K562 (cell line): ENCODE results near the gene ZC3H7B. TPM values are rescaled to one million over a fixed set of nuclear protein-coding genes. Genes with fewer than 3 reads are reported as not detected.

Source experiments
- C11orf30 ChIP-seq: fragments of 450-650 bp; IDR thresholded peaks from 2 replicates; pipeline ENCODE4 v1.6.1; 2016; ENCODE audit warnings: low read depth, mild to moderate bottlenecking
- ELF1 ChIP-seq: fragments of 200-800 bp; sonication (Bioruptor generic); IDR thresholded peaks from 2 replicates; pipeline ENCODE4 v1.6.1; 2016; ENCODE audit warnings: missing genetic modification characterization, missing compliant biosample characterization
- FOXJ2 ChIP-seq: fragments of 200-800 bp; sonication (Bioruptor generic); IDR thresholded peaks from 2 replicates; pipeline ENCODE4 v1.6.1; 2016; ENCODE audit warnings: missing genetic modification characterization, missing compliant biosample characterization
- JUN ChIP-seq, 2 experiments: sonication (generic) in 1 of 2; formaldehyde crosslinking in 1 of 2; IDR thresholded peaks; 2 replicates each; pipeline versions ENCODE4 v1.6.1 to v1.8.0; 2012 to 2022; ENCODE audit warnings: borderline replicate concordance in 2 of 2, mild to moderate bottlenecking in 2 of 2, improper control_type of control experiment in 1 of 2, low read depth in 1 of 2, low read length in 1 of 2, missing genetic modification reagents in 1 of 2
- POLR2G ChIP-seq: fragments of 200-400 bp; formaldehyde crosslinking; IDR thresholded peaks from 2 replicates; pipeline ENCODE4 v1.6.1; 2017; ENCODE audit warnings: low read depth, mild to moderate bottlenecking, antibody characterized with exemption, low read length, moderate library complexity
- STAG1 ChIP-seq: sonication (generic); formaldehyde crosslinking; IDR thresholded peaks from 2 replicates; pipeline ENCODE4 v1.5.0; 2020; ENCODE audit warnings: missing genetic modification reagents, borderline replicate concordance
- ZNF175 ChIP-seq: fragments of 200-800 bp; sonication (Bioruptor generic); IDR thresholded peaks from 2 replicates; pipeline ENCODE4 v1.6.1; 2016; ENCODE audit warnings: low read depth, mild to moderate bottlenecking, missing genetic modification characterization, missing compliant biosample characterization
- ZNF24 ChIP-seq: fragments of 450-650 bp; IDR thresholded peaks from 2 replicates; pipeline ENCODE4 v1.6.1; 2016
- polyA plus RNA-seq, 8 experiments: library from polyadenylated mRNA; depleted of rRNA in 4 of 8; stranded (reverse) in 5 of 8; unstranded in 3 of 8; fragments of >200 nt; fragmentation: Nextera tagmentation in 2 of 8; fragmentation: Illumina TruSeq in 1 of 8; extraction: Ambion mirVana in 2 of 8; extraction: Trizol in 1 of 8; gene quantifications; 2 replicates each; pipeline versions ENCODE4 v1.2.1 to v1.2.3, GENCODE V29; 2011 to 2014; ENCODE audit warnings: inconsistent platforms in 1 of 8, missing spikeins in 1 of 8
- total RNA-seq, 7 experiments: library from RNA; depleted of rRNA in 6 of 7; stranded (reverse); fragments of >200 nt in 6 of 7; fragmentation: Illumina TruSeq in 2 of 7; extraction: Trizol in 2 of 7; gene quantifications; 2 replicates each; pipeline versions ENCODE4 v1.2.1 to v1.2.3, GENCODE V29; 2011 to 2021; ENCODE audit warnings: low replicate concordance in 1 of 7
- TF ChIP-seq, protein P1 (sequence below): sonication (generic); formaldehyde crosslinking; IDR thresholded peaks from 2 replicates; pipeline ENCODE4 v1.8.0; 2022; ENCODE audit warnings: mild to moderate bottlenecking, missing genetic modification reagents
- TF ChIP-seq, protein P2 (sequence below): sonication (generic); formaldehyde crosslinking; IDR thresholded peaks from 2 replicates; pipeline ENCODE4 v1.8.0; 2022; ENCODE audit warnings: mild to moderate bottlenecking, missing genetic modification reagents, borderline replicate concordance
- TF ChIP-seq, protein P3 (sequence below), 3 experiments: IDR thresholded peaks in 2 of 3; conservative IDR thresholded peaks in 1 of 3; 2 replicates each; pipeline ENCODE4 v1.5.1; 2011 to 2012; ENCODE audit warnings: low read length in 3 of 3, mild to moderate bottlenecking in 3 of 3, control low read depth in 2 of 3, improper control_type of control experiment in 1 of 3, inconsistent platforms in 1 of 3, low read depth in 1 of 3, mixed read lengths in 1 of 3, moderate library complexity in 1 of 3; ENCODE audit not compliant: insufficient read depth in 2 of 3
- TF ChIP-seq, protein P4 (sequence below): fragments of 450-650 bp; IDR thresholded peaks from 2 replicates; pipeline ENCODE4 v1.6.1; 2018; ENCODE audit not compliant: partially characterized antibody

Gene ZC3H7B
- total and polyA plus RNA-seq, 9 of the 15 experiments (the other 6 are each of a cell fraction or from before 2014, with no cell fraction given) = 0.07 to 49.8 (median 26.8) TPM

DNA sequence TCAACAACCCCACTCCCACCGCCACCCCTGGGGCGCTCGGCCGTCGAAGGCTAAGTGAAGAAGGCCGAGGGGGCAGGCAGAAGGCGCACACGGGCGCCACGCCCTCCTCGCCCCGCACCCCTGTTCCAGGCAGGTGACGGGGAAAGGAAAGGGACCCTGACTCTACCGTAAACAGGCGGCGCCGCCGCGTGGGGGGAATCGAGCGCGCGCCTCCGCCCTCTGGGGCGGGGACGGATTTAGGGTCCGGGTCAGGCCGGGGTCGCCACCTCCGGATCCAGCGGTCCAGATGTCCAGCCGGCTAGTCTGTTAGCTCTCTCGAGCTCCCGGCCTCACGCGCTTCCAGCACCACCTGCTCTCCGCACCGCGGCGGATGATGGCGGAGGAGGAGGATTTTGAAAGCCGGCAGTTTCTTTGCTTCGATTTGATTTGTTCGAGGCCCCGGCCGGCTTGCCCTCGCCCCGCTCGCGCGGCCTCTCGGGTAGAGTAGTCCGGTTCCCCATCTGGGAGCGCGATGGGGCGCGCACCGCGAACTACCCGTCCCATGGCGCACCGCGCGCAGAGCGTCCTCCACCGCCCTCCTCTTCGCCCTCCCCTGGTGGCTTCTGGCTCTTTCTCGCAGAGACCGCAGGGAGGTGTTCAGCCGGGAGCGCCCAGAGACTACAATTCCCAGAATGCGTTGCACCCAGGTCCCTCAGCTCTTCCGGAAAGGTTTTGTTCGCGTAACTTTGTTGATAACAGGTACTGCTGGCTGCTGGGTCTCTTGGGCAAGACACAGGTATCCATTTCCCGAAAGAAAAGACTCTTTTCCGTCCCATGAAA is 15.3 kb upstream of the ZC3H7B start, which contains the start of gene RANGAP1 (continued):
- TF ChIP-seq POLR2G (peak; percentile 97), STAG1 (CRISPR knock-in tag) (no peak), ZNF24 (no peak), JUN (IDR thresholded peaks at IDR 0.05; ENCODE audit: borderline replicate concordance, low read depth, low read length) (no peak; the same call in 1 of the 2 replicates), JUN (CRISPR knock-in tag; IDR thresholded peaks at IDR 0.05; ENCODE audit: borderline replicate concordance) (no peak), FOXJ2 (tag) (peak; percentile 75), ZNF175 (CRISPR knock-in tag) (peak; percentile 32; the same call in 1 of the 2 replicates), C11orf30 (peak; percentile 65), ELF1 (tag) (peak; percentile 93)
- TF ChIP-seq, protein P1, sequence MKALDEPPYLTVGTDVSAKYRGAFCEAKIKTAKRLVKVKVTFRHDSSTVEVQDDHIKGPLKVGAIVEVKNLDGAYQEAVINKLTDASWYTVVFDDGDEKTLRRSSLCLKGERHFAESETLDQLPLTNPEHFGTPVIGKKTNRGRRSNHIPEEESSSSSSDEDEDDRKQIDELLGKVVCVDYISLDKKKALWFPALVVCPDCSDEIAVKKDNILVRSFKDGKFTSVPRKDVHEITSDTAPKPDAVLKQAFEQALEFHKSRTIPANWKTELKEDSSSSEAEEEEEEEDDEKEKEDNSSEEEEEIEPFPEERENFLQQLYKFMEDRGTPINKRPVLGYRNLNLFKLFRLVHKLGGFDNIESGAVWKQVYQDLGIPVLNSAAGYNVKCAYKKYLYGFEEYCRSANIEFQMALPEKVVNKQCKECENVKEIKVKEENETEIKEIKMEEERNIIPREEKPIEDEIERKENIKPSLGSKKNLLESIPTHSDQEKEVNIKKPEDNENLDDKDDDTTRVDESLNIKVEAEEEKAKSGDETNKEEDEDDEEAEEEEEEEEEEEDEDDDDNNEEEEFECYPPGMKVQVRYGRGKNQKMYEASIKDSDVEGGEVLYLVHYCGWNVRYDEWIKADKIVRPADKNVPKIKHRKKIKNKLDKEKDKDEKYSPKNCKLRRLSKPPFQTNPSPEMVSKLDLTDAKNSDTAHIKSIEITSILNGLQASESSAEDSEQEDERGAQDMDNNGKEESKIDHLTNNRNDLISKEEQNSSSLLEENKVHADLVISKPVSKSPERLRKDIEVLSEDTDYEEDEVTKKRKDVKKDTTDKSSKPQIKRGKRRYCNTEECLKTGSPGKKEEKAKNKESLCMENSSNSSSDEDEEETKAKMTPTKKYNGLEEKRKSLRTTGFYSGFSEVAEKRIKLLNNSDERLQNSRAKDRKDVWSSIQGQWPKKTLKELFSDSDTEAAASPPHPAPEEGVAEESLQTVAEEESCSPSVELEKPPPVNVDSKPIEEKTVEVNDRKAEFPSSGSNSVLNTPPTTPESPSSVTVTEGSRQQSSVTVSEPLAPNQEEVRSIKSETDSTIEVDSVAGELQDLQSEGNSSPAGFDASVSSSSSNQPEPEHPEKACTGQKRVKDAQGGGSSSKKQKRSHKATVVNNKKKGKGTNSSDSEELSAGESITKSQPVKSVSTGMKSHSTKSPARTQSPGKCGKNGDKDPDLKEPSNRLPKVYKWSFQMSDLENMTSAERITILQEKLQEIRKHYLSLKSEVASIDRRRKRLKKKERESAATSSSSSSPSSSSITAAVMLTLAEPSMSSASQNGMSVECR (CRISPR knock-in tag) = peak; percentile 68; the same call in 1 of the 2 replicates
- TF ChIP-seq, protein P2, sequence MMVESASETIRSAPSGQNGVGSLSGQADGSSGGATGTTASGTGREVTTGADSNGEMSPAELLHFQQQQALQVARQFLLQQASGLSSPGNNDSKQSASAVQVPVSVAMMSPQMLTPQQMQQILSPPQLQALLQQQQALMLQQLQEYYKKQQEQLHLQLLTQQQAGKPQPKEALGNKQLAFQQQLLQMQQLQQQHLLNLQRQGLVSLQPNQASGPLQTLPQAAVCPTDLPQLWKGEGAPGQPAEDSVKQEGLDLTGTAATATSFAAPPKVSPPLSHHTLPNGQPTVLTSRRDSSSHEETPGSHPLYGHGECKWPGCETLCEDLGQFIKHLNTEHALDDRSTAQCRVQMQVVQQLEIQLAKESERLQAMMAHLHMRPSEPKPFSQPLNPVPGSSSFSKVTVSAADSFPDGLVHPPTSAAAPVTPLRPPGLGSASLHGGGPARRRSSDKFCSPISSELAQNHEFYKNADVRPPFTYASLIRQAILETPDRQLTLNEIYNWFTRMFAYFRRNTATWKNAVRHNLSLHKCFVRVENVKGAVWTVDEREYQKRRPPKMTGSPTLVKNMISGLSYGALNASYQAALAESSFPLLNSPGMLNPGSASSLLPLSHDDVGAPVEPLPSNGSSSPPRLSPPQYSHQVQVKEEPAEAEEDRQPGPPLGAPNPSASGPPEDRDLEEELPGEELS (CRISPR knock-in tag) = 0 out of 2 replicates have a peak, but pooled peaks have one; percentile 42
- TF ChIP-seq, protein P3, sequence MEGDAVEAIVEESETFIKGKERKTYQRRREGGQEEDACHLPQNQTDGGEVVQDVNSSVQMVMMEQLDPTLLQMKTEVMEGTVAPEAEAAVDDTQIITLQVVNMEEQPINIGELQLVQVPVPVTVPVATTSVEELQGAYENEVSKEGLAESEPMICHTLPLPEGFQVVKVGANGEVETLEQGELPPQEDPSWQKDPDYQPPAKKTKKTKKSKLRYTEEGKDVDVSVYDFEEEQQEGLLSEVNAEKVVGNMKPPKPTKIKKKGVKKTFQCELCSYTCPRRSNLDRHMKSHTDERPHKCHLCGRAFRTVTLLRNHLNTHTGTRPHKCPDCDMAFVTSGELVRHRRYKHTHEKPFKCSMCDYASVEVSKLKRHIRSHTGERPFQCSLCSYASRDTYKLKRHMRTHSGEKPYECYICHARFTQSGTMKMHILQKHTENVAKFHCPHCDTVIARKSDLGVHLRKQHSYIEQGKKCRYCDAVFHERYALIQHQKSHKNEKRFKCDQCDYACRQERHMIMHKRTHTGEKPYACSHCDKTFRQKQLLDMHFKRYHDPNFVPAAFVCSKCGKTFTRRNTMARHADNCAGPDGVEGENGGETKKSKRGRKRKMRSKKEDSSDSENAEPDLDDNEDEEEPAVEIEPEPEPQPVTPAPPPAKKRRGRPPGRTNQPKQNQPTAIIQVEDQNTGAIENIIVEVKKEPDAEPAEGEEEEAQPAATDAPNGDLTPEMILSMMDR (IDR thresholded peaks at IDR 0.05 in 2 of 3, conservative IDR thresholded peaks at IDR 0.05 in 1 of 3; ENCODE audit: insufficient read depth in 2 of 3, low read depth in 1 of 3, low read length in 3 of 3) = peak in 2 of 3 experiments; percentile 2 to 28; a peak in 2 of 6 replicates
- TF ChIP-seq, protein P4, sequence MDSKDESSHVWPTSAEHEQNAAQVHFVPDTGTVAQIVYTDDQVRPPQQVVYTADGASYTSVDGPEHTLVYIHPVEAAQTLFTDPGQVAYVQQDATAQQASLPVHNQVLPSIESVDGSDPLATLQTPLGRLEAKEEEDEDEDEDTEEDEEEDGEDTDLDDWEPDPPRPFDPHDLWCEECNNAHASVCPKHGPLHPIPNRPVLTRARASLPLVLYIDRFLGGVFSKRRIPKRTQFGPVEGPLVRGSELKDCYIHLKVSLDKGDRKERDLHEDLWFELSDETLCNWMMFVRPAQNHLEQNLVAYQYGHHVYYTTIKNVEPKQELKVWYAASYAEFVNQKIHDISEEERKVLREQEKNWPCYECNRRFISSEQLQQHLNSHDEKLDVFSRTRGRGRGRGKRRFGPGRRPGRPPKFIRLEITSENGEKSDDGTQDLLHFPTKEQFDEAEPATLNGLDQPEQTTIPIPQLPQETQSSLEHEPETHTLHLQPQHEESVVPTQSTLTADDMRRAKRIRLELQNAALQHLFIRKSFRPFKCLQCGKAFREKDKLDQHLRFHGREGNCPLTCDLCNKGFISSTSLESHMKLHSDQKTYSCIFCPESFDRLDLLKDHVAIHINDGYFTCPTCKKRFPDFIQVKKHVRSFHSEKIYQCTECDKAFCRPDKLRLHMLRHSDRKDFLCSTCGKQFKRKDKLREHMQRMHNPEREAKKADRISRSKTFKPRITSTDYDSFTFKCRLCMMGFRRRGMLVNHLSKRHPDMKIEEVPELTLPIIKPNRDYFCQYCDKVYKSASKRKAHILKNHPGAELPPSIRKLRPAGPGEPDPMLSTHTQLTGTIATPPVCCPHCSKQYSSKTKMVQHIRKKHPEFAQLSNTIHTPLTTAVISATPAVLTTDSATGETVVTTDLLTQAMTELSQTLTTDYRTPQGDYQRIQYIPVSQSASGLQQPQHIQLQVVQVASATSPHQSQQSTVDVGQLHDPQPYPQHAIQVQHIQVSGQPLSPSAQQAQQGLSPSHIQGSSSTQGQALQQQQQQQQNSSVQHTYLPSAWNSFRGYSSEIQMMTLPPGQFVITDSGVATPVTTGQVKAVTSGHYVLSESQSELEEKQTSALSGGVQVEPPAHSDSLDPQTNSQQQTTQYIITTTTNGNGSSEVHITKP = peak; percentile 13
